ENCODE data around the gene PSMA1. TPM values are rescaled to one million over a fixed set of nuclear protein-coding genes. Genes with fewer than 3 reads are reported as not detected.

The PSMA1 gene
- total RNA-seq, 1 experiment from 2014 or later, result 167 TPM

GRCh38 chr11:14471127-14471526 lies 49.1 kb downstream of the PSMA1 start:
- Histone ChIP-seq H3K79me1 (ENCODE audit: insufficient read depth, low read depth, low read length, poor library complexity, severe bottlenecking) (no peaks in the 10 kb centered on the region), H4K8ac (replicated peaks; ENCODE audit: insufficient read length, low read depth, low read length) (no peak overlapping the region), H3K4me2 (ENCODE audit: insufficient read depth, insufficient read length, low read length) (no peak overlapping the region), H3K23me2 (ENCODE audit: insufficient read length, low read depth, low read length, poor library complexity, severe bottlenecking) (no peaks in the 10 kb centered on the region), H3K9me3 (ENCODE audit: control insufficient read depth, low read depth, low read length) (no peaks in the 10 kb centered on the region), H4K5ac (ENCODE audit: insufficient read length, low read depth, low read length) (no peak overlapping the region), H2BK120ac (ENCODE audit: low read depth, low read length, poor library complexity, severe bottlenecking) (no peak overlapping the region), H3K23ac (ENCODE audit: insufficient read length, low read depth, low read length) (no peak overlapping the region), H2AK5ac (ENCODE audit: insufficient read length, low read length) (no peak overlapping the region), H4K91ac (ENCODE audit: insufficient read length, low read depth, low read length) (no peak overlapping the region), H2BK12ac (ENCODE audit: insufficient read length, low read depth, low read length) (no peak overlapping the region), H4K20me1 (ENCODE audit: control insufficient read depth, insufficient read depth, insufficient read length) (no peaks in the 10 kb centered on the region), H3K56ac (ENCODE audit: insufficient read length, low read depth, low read length) (no peak overlapping the region), H2BK15ac (ENCODE audit: low read depth, low read length) (no peak overlapping the region), H3K27ac (ENCODE audit: insufficient read length, low read depth, low read length) (no peak overlapping the region), H3K27me3 (ENCODE audit: insufficient read depth, low read length) (no peaks in the 10 kb centered on the region), H2BK5ac (ENCODE audit: insufficient read length, low read length) (no peak overlapping the region), H2AFZ (ENCODE audit: low read length) (no peak overlapping the region), H2BK20ac (ENCODE audit: low read depth, low read length, poor library complexity, severe bottlenecking) (no peak overlapping the region), H3K79me2 (ENCODE audit: insufficient read depth, low read length) (no peaks in the 10 kb centered on the region), H3K4ac (ENCODE audit: low read depth, low read length) (no peak overlapping the region), H3K14ac (ENCODE audit: insufficient read depth, low read length) (no peak overlapping the region), H3T11ph (ENCODE audit: low read length) (no peak overlapping the region), H3K9ac (ENCODE audit: extremely low read depth, insufficient read length, low read length) (no peak overlapping the region), H3K18ac (ENCODE audit: insufficient read length, low read depth, low read length) (no peak overlapping the region), H3K4me1 (ENCODE audit: insufficient read depth, low read length) (no peaks in the 10 kb centered on the region)
- WGBS (ENCODE audit: extremely low coverage, insufficient read length, low lambda C conversion rate), result no CpG with 5 or more reads among the region's 1 CpG
- Mint-ChIP-seq H3K27ac (no peak overlapping the region), H3K4me3 (no peak overlapping the region), H3K9me3 (no peaks in the 10 kb centered on the region), H3K36me3 (ENCODE audit: insufficient read depth in 1 of 3, low read depth in 3 of 3) (peaks cover 27 to 82% (median 80%) of the 10 kb centered on the region in 3 experiments; a peak in 6 of 7 replicates), H3K27me3 (ENCODE audit: low read depth) (no peaks in the 10 kb centered on the region), H3K4me1 (peaks cover 0 to 4% of the 10 kb centered on the region in 2 experiments; a peak in 1 of 4 replicates)
- no peak for DNase-seq
- TF ChIP-seq CTCF (conservative IDR thresholded peaks at IDR 0.05), result no peak

Measured in H9 (cell line).